Activated CD8-positive, alpha-beta T cell treated with anti-CD3 and anti-CD28 coated beads for 36 hours (primary cell): Measurements from ENCODE around the gene CD96. TPM values are rescaled to one million over a fixed set of nuclear protein-coding genes. Genes with fewer than 3 reads are reported as not detected.

ENCODE experiments used
- ATAC-seq: fragments of 200-7000 bp; cut with Tn5 transposase; one replicate; pipeline ENCODE4 v1.10.0; 2021; ENCODE audit warnings: mild to moderate bottlenecking, moderate library complexity
- CTCF ChIA-PET: fragments of 350-600 bp; sonication (Branson Sonifier 250); formaldehyde crosslinking; loops from one replicate; lab custom pipeline; 2021; ENCODE audit warnings: antibody characterized with exemption; lab: Charles Lee
- POLR2A ChIA-PET: fragments of 350-600 bp; sonication (Branson Sonifier 250); formaldehyde crosslinking; loops from one replicate; lab custom pipeline; 2021; ENCODE audit warnings: antibody characterized with exemption; lab: Charles Lee
- DNase-seq: peaks from one replicate; pipeline ENCODE4 v3.0.0-alpha.2; 2020
- H3K27ac Mint-ChIP-seq: one replicate; pipeline ENCODE4 v1.8.0; 2021; ENCODE audit warnings: mild to moderate bottlenecking, mixed read lengths
- H3K27me3 Mint-ChIP-seq: one replicate; pipeline ENCODE4 v1.8.0; 2021; ENCODE audit warnings: mixed read lengths
- H3K36me3 Mint-ChIP-seq: one replicate; pipeline ENCODE4 v1.8.0; 2021; ENCODE audit warnings: low read depth, mixed read lengths
- H3K4me1 Mint-ChIP-seq: one replicate; pipeline ENCODE4 v1.8.0; 2021; ENCODE audit warnings: low read depth, mixed read lengths
- H3K4me3 Mint-ChIP-seq: one replicate; pipeline ENCODE4 v1.8.0; 2021; ENCODE audit warnings: mild to moderate bottlenecking, moderate library complexity, mixed read lengths
- H3K9me3 Mint-ChIP-seq: one replicate; pipeline ENCODE4 v1.8.0; 2021; ENCODE audit warnings: mixed read lengths
- CTCF ChIP-seq: fragments of 200-600 bp; IDR thresholded peaks from one replicate; pipeline ENCODE4 v1.8.0; 2022; ENCODE audit warnings: antibody characterized with exemption, mild to moderate bottlenecking
- intact Hi-C: fragments of 100-400 bp; cut with micrococcal nuclease; formaldehyde crosslinking; loops from one replicate; pipeline ENCODE4 v1.10.0; 2022
- total RNA-seq, 2 experiments: library from RNA; stranded (reverse); gene quantifications; one replicate each; pipeline ENCODE4 v1.2.3, GENCODE V29; 2021

CD96 gene
- total RNA-seq, 2 experiments from 2014 or later: 142 to 147 TPM

- Mint-ChIP-seq H3K27ac (peak overlapping the region; percentile 97), H3K36me3 (peaks cover 82% of the 10 kb centered on the region)
Observed at GRCh38 chr3:111592936-111593335, 50.9 kb downstream of the CD96 start.

GRCh38 chr3:111593666-111594065 lies 51.7 kb downstream of the CD96 start:
- ATAC-seq: no peak
- Mint-ChIP-seq H3K4me1 (peaks cover 65% of the 10 kb centered on the region), H3K36me3 (peaks cover 81% of the 10 kb centered on the region), H3K9me3 (no peaks in the 10 kb centered on the region), H3K27ac (peak overlapping the region; percentile 97), H3K4me3 (peak overlapping the region; percentile 97), H3K27me3 (no peaks in the 10 kb centered on the region)
- ChIA-PET POLR2A (interaction anchor here (0.8 to 3.5 kb wide), 15 partner anchors 8 to 59 kb away, joined by 3 to 32 read pairs (median 7); no protein-coding TSS in a partner anchor), CTCF (interaction anchor here (1.2 to 3.3 kb wide), 9 partner anchors 7 to 98 kb away, joined by 3 to 30 read pairs (median 6); no protein-coding TSS in a partner anchor)
- DNase-seq: no peak
- no peak for TF ChIP-seq CTCF
- intact Hi-C loops: no loop called here

More at GRCh38 chr3:111592936-111593335, 50.9 kb downstream of the CD96 start:
- intact Hi-C loops: no loop called here
- H3K4me1 Mint-ChIP-seq: peaks cover 64% of the 10 kb centered on the region
- DNase-seq (no peak), ATAC-seq (no peak)
- ChIA-PET POLR2A (interaction anchor here (0.8 to 3.5 kb wide), 9 partner anchors 11 to 50 kb away, joined by 3 to 32 read pairs (median 11); no protein-coding TSS in a partner anchor), CTCF (interaction anchor here (0.8 to 3.3 kb wide), 7 partner anchors 10 to 79 kb away, joined by 3 to 30 read pairs (median 6); no protein-coding TSS in a partner anchor)
- TF ChIP-seq CTCF: no peak
- H3K9me3 Mint-ChIP-seq: no peaks in the 10 kb centered on the region
- no peaks in the 10 kb centered on the region for H3K27me3 Mint-ChIP-seq
- H3K4me3 Mint-ChIP-seq: peak overlapping the region; percentile 97

GRCh38 chr3:111594205-111594604 lies 52.2 kb downstream of the CD96 start:
- Mint-ChIP-seq H3K9me3 (no peaks in the 10 kb centered on the region), H3K4me3 (peak overlapping the region; percentile 97), H3K27me3 (no peaks in the 10 kb centered on the region), H3K36me3 (peaks cover 81% of the 10 kb centered on the region), H3K27ac (peak overlapping the region; percentile 97), H3K4me1 (peaks cover 64% of the 10 kb centered on the region)
- CTCF ChIA-PET: interaction anchor here (1.2 to 3.3 kb wide), 9 partner anchors 8 to 97 kb away, joined by 3 to 30 read pairs (median 6); no protein-coding TSS in a partner anchor
- peak; percentile 12 for ATAC-seq
- no peak for TF ChIP-seq CTCF
- POLR2A ChIA-PET: interaction anchor here (1.1 to 3.5 kb wide), 13 partner anchors 9 to 59 kb away, joined by 3 to 32 read pairs (median 7); no protein-coding TSS in a partner anchor
- intact Hi-C loops: no loop called here
- DNase-seq: no peak

- Mint-ChIP-seq H3K4me3 (peak overlapping the region; percentile 97), H3K4me1 (peaks cover 61% of the 10 kb centered on the region), H3K27ac (peak overlapping the region; percentile 97), H3K27me3 (no peaks in the 10 kb centered on the region), H3K36me3 (peaks cover 77% of the 10 kb centered on the region), H3K9me3 (no peaks in the 10 kb centered on the region)
- ChIA-PET POLR2A (interaction anchor here (0.8 to 3.5 kb wide), 13 partner anchors 8 to 52 kb away, joined by 3 to 32 read pairs (median 11); no protein-coding TSS in a partner anchor), CTCF (interaction anchor here (0.9 to 3.3 kb wide), 10 partner anchors 9 to 97 kb away, joined by 3 to 30 read pairs (median 6); no protein-coding TSS in a partner anchor)
- no peak for TF ChIP-seq CTCF
- DNase-seq (no peak), ATAC-seq (peak; percentile 21)
- intact Hi-C loops: loop anchor here (5.0 kb wide), 1 partner anchor 47 kb away; no protein-coding TSS in a partner anchor
Observed at GRCh38 chr3:111594781-111595180, 52.8 kb downstream of the CD96 start.

GRCh38 chr3:111595232-111595631 lies 53.2 kb downstream of the CD96 start, which contains the start of gene ZBED2:
Gene ZBED2, minus strand, starts transcription at chr3:111595346. Its CDS starts 1,145 bp downstream, at chr3:111594201.
- ATAC-seq: peak; percentile 70

More at GRCh38 chr3:111595232-111595631, 53.2 kb downstream of the CD96 start, which contains the start of gene ZBED2:
- peak within 1 kb of the TSS; percentile 97 for H3K27ac Mint-ChIP-seq
- no peaks in the 10 kb centered on the region for H3K9me3 Mint-ChIP-seq
- ChIA-PET CTCF (interaction anchor here (0.9 to 3.3 kb wide), 9 partner anchors 9 to 96 kb away, joined by 3 to 30 read pairs (median 6); no protein-coding TSS in a partner anchor), POLR2A (interaction anchor here (0.8 to 3.5 kb wide), 12 partner anchors 9 to 52 kb away, joined by 3 to 32 read pairs (median 12); no protein-coding TSS in a partner anchor)
- DNase-seq: peak; percentile 59
- peaks cover 61% of the 10 kb centered on the region for H3K4me1 Mint-ChIP-seq
- peak within 1 kb of the TSS; percentile 97 for H3K4me3 Mint-ChIP-seq
- intact Hi-C loops: loop anchor here (5.0 kb wide), 1 partner anchor 48 kb away; no protein-coding TSS in a partner anchor
- H3K27me3 Mint-ChIP-seq: no peaks in the 10 kb centered on the region
- peaks cover 77% of the 10 kb centered on the region for H3K36me3 Mint-ChIP-seq
- no peak for TF ChIP-seq CTCF
